ENCODE measurements around the gene LENG9. TPM values are rescaled to one million over a fixed set of nuclear protein-coding genes. Genes with fewer than 3 reads are reported as not detected.

The LENG9 gene
- total RNA-seq, 2 donors from 2014 or later: 18.2 to 24.6 TPM

DNA sequence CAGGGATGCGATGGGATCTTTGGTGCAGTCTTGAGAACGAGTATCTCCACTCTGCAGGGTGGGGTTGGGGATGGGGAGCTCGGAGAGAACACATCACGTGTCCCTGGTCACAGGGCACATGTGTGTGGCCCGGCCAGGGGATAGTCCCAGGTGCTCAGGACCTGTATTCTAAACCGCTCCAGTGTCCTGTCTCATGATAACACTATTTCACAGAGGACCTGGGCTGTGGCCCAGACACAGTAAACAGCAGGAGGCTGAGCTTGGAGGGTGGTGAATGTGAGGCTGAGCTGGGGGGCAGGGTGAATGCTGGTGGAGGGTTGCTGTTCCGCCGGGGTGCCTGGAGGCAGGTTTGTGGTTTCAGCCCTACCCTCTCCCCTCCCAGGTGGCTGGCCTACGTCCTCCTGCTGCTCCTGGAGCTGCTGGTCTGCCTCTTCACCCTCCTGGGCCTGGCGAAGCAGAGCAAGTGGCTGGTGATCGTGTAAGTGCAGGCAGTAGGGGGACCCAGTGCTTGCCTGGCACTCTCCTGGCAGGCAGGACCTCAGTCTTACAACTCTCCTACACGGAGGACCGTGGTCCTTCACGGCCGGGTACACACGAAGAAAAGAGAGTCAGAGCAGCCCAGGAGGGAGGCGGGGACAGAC lies 37.2 kb downstream of the LENG9 start:
- TF ChIP-seq, protein P1, sequence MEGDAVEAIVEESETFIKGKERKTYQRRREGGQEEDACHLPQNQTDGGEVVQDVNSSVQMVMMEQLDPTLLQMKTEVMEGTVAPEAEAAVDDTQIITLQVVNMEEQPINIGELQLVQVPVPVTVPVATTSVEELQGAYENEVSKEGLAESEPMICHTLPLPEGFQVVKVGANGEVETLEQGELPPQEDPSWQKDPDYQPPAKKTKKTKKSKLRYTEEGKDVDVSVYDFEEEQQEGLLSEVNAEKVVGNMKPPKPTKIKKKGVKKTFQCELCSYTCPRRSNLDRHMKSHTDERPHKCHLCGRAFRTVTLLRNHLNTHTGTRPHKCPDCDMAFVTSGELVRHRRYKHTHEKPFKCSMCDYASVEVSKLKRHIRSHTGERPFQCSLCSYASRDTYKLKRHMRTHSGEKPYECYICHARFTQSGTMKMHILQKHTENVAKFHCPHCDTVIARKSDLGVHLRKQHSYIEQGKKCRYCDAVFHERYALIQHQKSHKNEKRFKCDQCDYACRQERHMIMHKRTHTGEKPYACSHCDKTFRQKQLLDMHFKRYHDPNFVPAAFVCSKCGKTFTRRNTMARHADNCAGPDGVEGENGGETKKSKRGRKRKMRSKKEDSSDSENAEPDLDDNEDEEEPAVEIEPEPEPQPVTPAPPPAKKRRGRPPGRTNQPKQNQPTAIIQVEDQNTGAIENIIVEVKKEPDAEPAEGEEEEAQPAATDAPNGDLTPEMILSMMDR (IDR thresholded peaks at IDR 0.05): no peak
- intact Hi-C loops (cut with DNase I): no loop called here
- Histone ChIP-seq H3K4me1 (no peaks in the 10 kb centered on the region), H3K36me3 (no peaks in the 10 kb centered on the region), H3K4me3 (no peak overlapping the region), H3K27ac (no peak overlapping the region), H3K9me3 (no peaks in the 10 kb centered on the region), H3K27me3 (peaks cover 14% of the 10 kb centered on the region), H3K9ac (ENCODE audit: low read depth in 2 of 2, low read length in 2 of 2) (no peak overlapping the region)
- no peak for DNase-seq

DNA sequence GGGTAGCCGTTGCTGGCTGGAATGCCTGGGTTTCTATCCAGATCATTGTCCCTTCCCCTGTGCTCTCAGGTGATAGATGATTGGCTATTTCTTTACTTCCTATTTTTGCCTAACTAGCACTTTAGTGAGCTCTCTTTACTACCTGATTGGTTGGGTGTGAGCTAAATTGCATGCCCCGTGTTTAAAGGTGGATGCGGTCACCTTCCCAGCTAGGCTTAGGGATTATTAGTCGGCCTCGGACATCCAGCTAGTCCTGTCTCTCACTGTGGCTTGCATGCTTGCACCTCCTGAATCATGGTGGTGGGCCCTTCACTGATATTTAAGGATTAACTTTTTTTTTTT lies 38.2 kb downstream of the LENG9 start:
- no peak for DNase-seq
- Histone ChIP-seq H3K27ac (no peak overlapping the region), H3K9me3 (no peaks in the 10 kb centered on the region), H3K4me1 (no peaks in the 10 kb centered on the region), H3K27me3 (peaks cover 16% of the 10 kb centered on the region), H3K9ac (ENCODE audit: low read depth in 2 of 2, low read length in 2 of 2) (no peak overlapping the region), H3K4me3 (no peak overlapping the region), H3K36me3 (no peaks in the 10 kb centered on the region)
- TF ChIP-seq, protein P1 (IDR thresholded peaks at IDR 0.05): no peak
- intact Hi-C loops (cut with DNase I): no loop called here

- Histone ChIP-seq H3K4me3 (no peak overlapping the region), H3K9me3 (no peaks in the 10 kb centered on the region), H3K4me1 (no peaks in the 10 kb centered on the region), H3K9ac (ENCODE audit: low read depth in 2 of 2, low read length in 2 of 2) (no peak overlapping the region), H3K36me3 (no peaks in the 10 kb centered on the region), H3K27ac (no peak overlapping the region), H3K27me3 (peaks cover 12% of the 10 kb centered on the region)
- DNase-seq: no peak
- TF ChIP-seq, protein P1 (IDR thresholded peaks at IDR 0.05): no peak
- intact Hi-C loops (cut with DNase I): no loop called here
Measured at GRCh38 chr19:54424660-54425381, 38.8 kb downstream of the LENG9 start.

DNA sequence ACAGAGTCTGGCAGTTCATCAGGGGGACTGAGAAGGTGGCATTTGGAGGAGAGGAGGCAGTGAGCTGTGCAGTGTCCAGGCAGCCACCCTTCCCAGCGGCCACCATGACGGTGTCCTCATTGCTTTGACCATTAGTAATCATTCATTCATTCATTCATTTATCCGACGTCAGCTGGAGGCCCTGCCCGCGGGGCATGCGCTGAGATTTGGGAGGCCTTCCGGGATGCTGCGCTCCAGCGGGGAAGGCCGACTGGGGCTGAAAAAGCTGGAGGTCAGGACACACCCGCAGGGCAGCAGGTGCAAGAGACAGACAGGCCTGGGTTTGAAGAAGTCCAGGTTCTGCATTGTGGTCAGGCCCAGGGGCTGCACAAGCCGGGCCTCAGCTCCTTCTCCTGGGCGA lies 39.4 kb downstream of the LENG9 start:
- H3K9me3 ChIP-seq: no peaks in the 10 kb centered on the region
- no peaks in the 10 kb centered on the region for H3K36me3 ChIP-seq
- H3K4me1 ChIP-seq: no peaks in the 10 kb centered on the region
- no peak overlapping the region for H3K4me3 ChIP-seq
- intact Hi-C loops (cut with DNase I): no loop called here
- H3K27me3 ChIP-seq: peaks cover 8% of the 10 kb centered on the region
- H3K9ac ChIP-seq (ENCODE audit: low read depth in 2 of 2, low read length in 2 of 2): no peak overlapping the region
- no peak for DNase-seq
- H3K27ac ChIP-seq: no peak overlapping the region
- TF ChIP-seq, protein P1 (IDR thresholded peaks at IDR 0.05): no peak

DNA sequence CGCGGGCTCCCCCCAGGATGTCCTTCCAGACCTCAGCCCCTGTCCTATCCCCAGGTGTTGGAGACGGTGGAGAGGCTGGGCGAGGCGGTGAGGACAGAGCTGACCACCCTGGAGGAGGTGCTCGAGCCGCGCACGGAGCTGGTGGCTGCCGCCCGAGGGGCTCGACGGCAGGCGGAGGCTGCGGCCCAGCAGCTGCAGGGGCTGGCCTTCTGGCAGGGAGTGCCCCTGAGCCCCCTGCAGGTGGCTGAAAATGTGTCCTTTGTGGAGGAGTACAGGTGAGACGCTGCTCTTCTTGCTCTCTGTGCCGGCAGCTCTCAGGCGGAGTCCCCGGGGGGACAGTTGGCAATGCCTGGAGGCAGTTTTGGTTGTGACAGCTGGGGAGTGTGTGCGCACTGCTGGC lies 41.4 kb downstream of the LENG9 start:
- H3K4me3 ChIP-seq: no peak overlapping the region
- no peaks in the 10 kb centered on the region for H3K9me3 ChIP-seq
- no peaks in the 10 kb centered on the region for H3K4me1 ChIP-seq
- H3K9ac ChIP-seq (ENCODE audit: low read depth in 2 of 2, low read length in 2 of 2): no peak overlapping the region
- H3K27ac ChIP-seq: no peak overlapping the region
- intact Hi-C loops (cut with DNase I): no loop called here
- no peaks in the 10 kb centered on the region for H3K36me3 ChIP-seq
- TF ChIP-seq, protein P1 (IDR thresholded peaks at IDR 0.05): no peak
- H3K27me3 ChIP-seq: peaks cover 6% of the 10 kb centered on the region
- DNase-seq: no peak
